ENCODE measurements around the gene FAM234A.
A peak's percentile ranks its signal among the peaks of the same experiment; 100 is the strongest.

The FAM234A gene

GRCh38 chr16:245105-245504 is 10.5 kb downstream of the FAM234A start:
- H3K4me3 ChIP-seq (ENCODE audit: control insufficient read depth in 1 of 7, extremely low read depth in 1 of 7, insufficient read depth in 4 of 7, low read depth in 2 of 7, low read length in 6 of 7): no peak overlapping the region
- CTCF ChIA-PET: interaction anchor here (1.0 kb wide), 1 partner anchor 8 kb away, joined by 3 read pairs; no protein-coding TSS in a partner anchor
- POLR2A ChIA-PET: no interaction called here

DNA sequence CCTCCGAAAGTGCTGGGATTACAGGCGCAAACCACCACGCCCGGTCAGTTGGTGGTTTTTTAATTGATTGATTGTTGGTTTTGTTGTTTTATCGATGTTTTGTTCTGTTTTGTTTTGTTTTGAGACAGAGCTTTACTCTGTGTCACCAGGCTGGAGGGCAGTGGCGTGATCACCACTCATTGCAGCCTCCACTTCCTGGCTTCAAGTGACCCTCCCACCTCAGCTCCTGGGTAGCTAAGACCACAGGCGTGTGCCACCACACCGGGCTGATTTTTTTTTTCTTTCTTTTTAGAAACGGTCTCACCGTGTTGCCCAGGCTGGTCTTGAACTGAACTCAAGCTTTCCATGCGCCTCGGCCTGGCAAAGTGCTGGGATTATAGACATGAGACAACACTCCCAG is 12.4 kb downstream of the FAM234A start:
- no peaks in the 10 kb centered on the region for H3K27me3 ChIP-seq (replicated peaks in 2 of 5; ENCODE audit: control insufficient read depth in 4 of 5, insufficient read depth in 5 of 5, low read length in 4 of 5)
- no peaks in the 10 kb centered on the region for H3K9me3 ChIP-seq (ENCODE audit: control extremely low read depth in 1 of 5, control insufficient read depth in 4 of 5, insufficient read depth in 2 of 5, low read depth in 1 of 5, low read length in 4 of 5)
- peaks cover 0 to 15% (median 6%) of the 10 kb centered on the region in 4 experiments for H3K4me1 ChIP-seq (ENCODE audit: control extremely low read depth in 1 of 4, control insufficient read depth in 4 of 4, insufficient read depth in 4 of 4, low read length in 3 of 4)
- POLR2A ChIA-PET: interaction anchor here (0.6 kb wide), 1 partner anchor 332 kb away, joined by 4 read pairs; no protein-coding TSS in a partner anchor
- H3K27ac ChIP-seq (ENCODE audit: insufficient read depth in 1 of 2, low read depth in 1 of 2, low read length in 2 of 2, poor library complexity in 1 of 2, severe bottlenecking in 2 of 2): no peak overlapping the region
- peaks cover 0 to 13% (median 5%) of the 10 kb centered on the region in 4 experiments for H3K36me3 ChIP-seq (ENCODE audit: control insufficient read depth in 4 of 4, insufficient read depth in 4 of 4, low read length in 3 of 4)
- 96% methylated on average over 9 of the region's 12 CpGs for WGBS (ENCODE audit: insufficient coverage)
- CTCF ChIA-PET: interaction anchor here (0.6 to 1.3 kb wide), 3 partner anchors 12 to 314 kb away, joined by 3 to 7 read pairs (median 3); no protein-coding TSS in a partner anchor
- no peak for DNase-seq
- no peak overlapping the region for H3K4me3 ChIP-seq (ENCODE audit: control insufficient read depth in 1 of 7, extremely low read depth in 1 of 7, insufficient read depth in 4 of 7, low read depth in 2 of 7, low read length in 6 of 7)

More at GRCh38 chr16:245105-245504, 10.5 kb downstream of the FAM234A start:
- no peak overlapping the region for H3K27ac ChIP-seq (ENCODE audit: insufficient read depth in 1 of 2, low read depth in 1 of 2, low read length in 2 of 2, poor library complexity in 1 of 2, severe bottlenecking in 2 of 2)
- no peak for DNase-seq
- no peaks in the 10 kb centered on the region for H3K9me3 ChIP-seq (ENCODE audit: control extremely low read depth in 1 of 5, control insufficient read depth in 4 of 5, insufficient read depth in 2 of 5, low read depth in 1 of 5, low read length in 4 of 5)
- no peaks in the 10 kb centered on the region for H3K27me3 ChIP-seq (replicated peaks in 2 of 5; ENCODE audit: control insufficient read depth in 4 of 5, insufficient read depth in 5 of 5, low read length in 4 of 5)
- H3K4me1 ChIP-seq (ENCODE audit: control extremely low read depth in 1 of 4, control insufficient read depth in 4 of 4, insufficient read depth in 4 of 4, low read length in 3 of 4): peaks cover 2 to 12% (median 9%) of the 10 kb centered on the region in 4 experiments
- WGBS (ENCODE audit: insufficient coverage): 96% methylated on average over 8 of the region's 9 CpGs
- H3K36me3 ChIP-seq (ENCODE audit: control insufficient read depth in 4 of 4, insufficient read depth in 4 of 4, low read length in 3 of 4): peaks cover 2 to 7% (median 5%) of the 10 kb centered on the region in 4 experiments

DNA sequence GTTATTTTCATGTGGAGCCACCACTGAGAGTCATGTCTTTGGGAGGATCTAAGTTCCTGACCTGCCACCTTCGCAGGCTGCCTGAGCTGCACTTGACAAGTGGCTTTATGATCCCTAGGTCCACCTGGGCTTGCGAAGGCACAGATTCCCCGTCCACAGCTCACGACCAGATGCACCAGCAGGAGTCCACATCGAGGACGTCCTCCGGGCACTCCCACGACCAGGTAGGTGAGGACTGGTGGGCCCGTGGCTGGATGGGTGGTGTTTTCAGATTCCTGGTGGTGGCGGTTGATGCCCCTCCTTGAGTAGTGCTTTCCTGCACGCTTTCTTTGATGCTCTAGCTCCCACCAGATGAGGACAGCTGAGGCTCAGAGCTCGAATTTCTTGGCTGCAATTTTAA is 14.8 kb downstream of the FAM234A start:
- peaks cover 0 to 14% (median 8%) of the 10 kb centered on the region in 4 experiments for H3K36me3 ChIP-seq (ENCODE audit: control insufficient read depth in 4 of 4, insufficient read depth in 4 of 4, low read length in 3 of 4)

DNA sequence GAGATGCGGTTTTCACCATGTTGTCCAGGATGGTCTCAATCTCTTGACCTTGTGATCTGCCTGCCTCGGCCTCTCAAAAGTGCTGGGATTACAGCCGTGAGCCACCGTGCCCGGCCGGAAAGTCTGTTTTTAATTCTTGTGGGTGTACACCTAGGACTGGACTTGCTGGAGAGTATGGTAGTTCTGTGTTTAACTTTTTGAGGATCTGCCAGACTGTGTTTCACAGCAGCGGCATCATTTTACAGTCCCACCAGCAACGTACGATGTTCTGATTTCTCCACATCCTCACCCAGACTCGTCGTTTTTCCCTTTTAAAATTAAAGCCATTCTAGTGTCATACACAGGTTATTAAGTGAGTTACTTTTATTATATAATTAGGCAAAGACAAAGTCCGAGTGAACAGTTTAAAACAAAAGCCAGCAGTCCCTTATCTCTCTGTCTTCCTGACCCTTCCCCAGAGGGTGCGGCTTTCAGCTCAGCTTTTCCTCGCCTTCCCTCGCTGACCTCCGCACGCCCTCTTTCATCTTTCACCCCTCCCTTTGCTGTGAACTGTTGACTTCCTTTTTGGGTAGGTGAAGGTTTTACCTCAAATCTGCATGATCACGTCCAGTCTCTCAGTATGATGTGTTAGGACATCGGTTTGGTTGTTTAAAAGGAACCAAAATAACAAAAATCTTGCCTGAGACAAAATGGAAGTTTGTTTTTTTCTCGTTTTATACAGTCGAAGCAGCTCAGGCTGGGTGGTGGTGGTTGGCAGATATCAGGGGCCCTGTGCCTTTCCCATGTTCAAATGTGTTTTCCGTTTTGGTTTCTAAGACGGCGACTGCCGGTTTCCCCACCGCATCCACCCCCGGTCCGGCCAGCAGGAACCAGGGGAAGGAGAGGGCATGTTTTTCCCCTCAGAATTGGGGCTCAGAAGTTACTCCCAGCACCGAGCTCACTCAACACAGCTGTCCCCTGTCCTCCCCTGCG is 18.0 kb downstream of the FAM234A start:
- Histone ChIP-seq H3K9me3 (ENCODE audit: control extremely low read depth in 1 of 5, control insufficient read depth in 4 of 5, insufficient read depth in 2 of 5, low read depth in 1 of 5, low read length in 4 of 5) (no peaks in the 10 kb centered on the region), H3K4me1 (ENCODE audit: control extremely low read depth in 1 of 4, control insufficient read depth in 4 of 4, insufficient read depth in 4 of 4, low read length in 3 of 4) (peaks cover 0 to 26% (median 19%) of the 10 kb centered on the region in 4 experiments), H3K27me3 (replicated peaks in 2 of 5; ENCODE audit: control insufficient read depth in 4 of 5, insufficient read depth in 5 of 5, low read length in 4 of 5) (no peaks in the 10 kb centered on the region), H3K36me3 (ENCODE audit: control insufficient read depth in 4 of 4, insufficient read depth in 4 of 4, low read length in 3 of 4) (peaks cover 0 to 37% (median 15%) of the 10 kb centered on the region in 4 experiments), H3K27ac (ENCODE audit: insufficient read depth in 1 of 2, low read depth in 1 of 2, low read length in 2 of 2, poor library complexity in 1 of 2, severe bottlenecking in 2 of 2) (peak overlapping the region; percentile 79 to 80), H3K4me3 (ENCODE audit: control insufficient read depth in 1 of 7, extremely low read depth in 1 of 7, insufficient read depth in 4 of 7, low read depth in 2 of 7, low read length in 6 of 7) (peak overlapping the region in 6 of 7 experiments; percentile 23 to 77 (median 60))
- POLR2A ChIA-PET: interaction anchor here (0.5 to 1.0 kb wide), 2 partner anchors 17 to 1375 kb away, joined by 3 read pairs; no protein-coding TSS in a partner anchor
- DNase-seq: peak; percentile 36 to 82 (median 73)
- CTCF ChIA-PET: interaction anchor here (0.8 to 3.4 kb wide), 4 partner anchors 8 to 146 kb away, joined by 3 to 13 read pairs (median 4); partner anchors contain the start of gene FAM234A
- 23% methylated on average over 18 of the region's 30 CpGs for WGBS (ENCODE audit: insufficient coverage)

More for the DNA sequence above, 14.8 kb downstream of the FAM234A start:
- Histone ChIP-seq H3K4me1 (ENCODE audit: control extremely low read depth in 1 of 4, control insufficient read depth in 4 of 4, insufficient read depth in 4 of 4, low read length in 3 of 4) (peaks cover 0 to 28% (median 22%) of the 10 kb centered on the region in 4 experiments), H3K9me3 (ENCODE audit: control extremely low read depth in 1 of 5, control insufficient read depth in 4 of 5, insufficient read depth in 2 of 5, low read depth in 1 of 5, low read length in 4 of 5) (no peaks in the 10 kb centered on the region), H3K27ac (ENCODE audit: insufficient read depth in 1 of 2, low read depth in 1 of 2, low read length in 2 of 2, poor library complexity in 1 of 2, severe bottlenecking in 2 of 2) (no peak overlapping the region), H3K4me3 (ENCODE audit: control insufficient read depth in 1 of 7, extremely low read depth in 1 of 7, insufficient read depth in 4 of 7, low read depth in 2 of 7, low read length in 6 of 7) (no peak overlapping the region), H3K27me3 (replicated peaks in 2 of 5; ENCODE audit: control insufficient read depth in 4 of 5, insufficient read depth in 5 of 5, low read length in 4 of 5) (no peaks in the 10 kb centered on the region)
- ChIA-PET CTCF (interaction anchor here (2.5 kb wide), 1 partner anchor 14 kb away, joined by 7 read pairs; the partner anchor contains the start of gene FAM234A), POLR2A (interaction anchor here (0.7 kb wide), 2 partner anchors 15 to 238 kb away, joined by 3 read pairs; partner anchors contain the start of gene FAM234A)
- no peak for DNase-seq
- 98% methylated on average over 11 of the region's 12 CpGs for WGBS (ENCODE audit: insufficient coverage)

DNA sequence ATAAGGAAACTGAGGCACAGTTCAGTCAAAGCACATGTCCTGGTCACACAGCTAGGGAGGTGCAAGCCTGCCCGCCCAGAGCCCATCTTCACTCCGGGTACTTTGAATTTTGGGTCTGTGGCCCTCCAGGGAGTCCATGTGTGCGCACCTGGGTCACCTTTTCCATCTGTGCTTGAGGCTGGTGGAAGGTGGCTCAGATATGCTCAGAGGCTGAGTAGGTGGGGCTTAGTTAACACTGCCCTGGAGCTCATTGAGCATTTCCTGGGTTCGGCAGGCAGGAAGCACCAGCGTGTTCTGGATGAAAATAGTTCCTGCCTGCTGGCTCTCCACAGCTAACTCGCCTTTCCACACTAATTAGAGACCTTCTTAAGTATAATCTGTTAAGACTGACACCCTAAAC is 19.2 kb downstream of the FAM234A start:
- Histone ChIP-seq H3K4me1 (ENCODE audit: control extremely low read depth in 1 of 4, control insufficient read depth in 4 of 4, insufficient read depth in 4 of 4, low read length in 3 of 4) (peaks cover 0 to 26% (median 19%) of the 10 kb centered on the region in 4 experiments), H3K27me3 (replicated peaks in 2 of 5; ENCODE audit: control insufficient read depth in 4 of 5, insufficient read depth in 5 of 5, low read length in 4 of 5) (no peaks in the 10 kb centered on the region), H3K27ac (ENCODE audit: insufficient read depth in 1 of 2, low read depth in 1 of 2, low read length in 2 of 2, poor library complexity in 1 of 2, severe bottlenecking in 2 of 2) (no peak overlapping the region), H3K4me3 (ENCODE audit: control insufficient read depth in 1 of 7, extremely low read depth in 1 of 7, insufficient read depth in 4 of 7, low read depth in 2 of 7, low read length in 6 of 7) (no peak overlapping the region), H3K36me3 (ENCODE audit: control insufficient read depth in 4 of 4, insufficient read depth in 4 of 4, low read length in 3 of 4) (peaks cover 0 to 37% (median 15%) of the 10 kb centered on the region in 4 experiments), H3K9me3 (ENCODE audit: control extremely low read depth in 1 of 5, control insufficient read depth in 4 of 5, insufficient read depth in 2 of 5, low read depth in 1 of 5, low read length in 4 of 5) (no peaks in the 10 kb centered on the region)
- DNase-seq: peak in 1 of 3 donors; percentile 33
- WGBS (ENCODE audit: insufficient coverage): 63% methylated on average over 5 of the region's 6 CpGs
- ChIA-PET POLR2A (interaction anchor here (0.5 to 1.1 kb wide), 2 partner anchors 19 to 28 kb away, joined by 3 read pairs; partner anchors contain the start of gene FAM234A), CTCF (interaction anchor here (1.0 to 3.4 kb wide), 3 partner anchors 10 to 19 kb away, joined by 3 to 13 read pairs (median 4); partner anchors contain the start of gene FAM234A)

GRCh38 chr16:254461-254860 is 19.8 kb downstream of the FAM234A start:
- no peak for DNase-seq
- CTCF ChIA-PET: interaction anchor here (1.0 to 3.4 kb wide), 3 partner anchors 9 to 20 kb away, joined by 3 to 13 read pairs (median 3); partner anchors contain the start of gene FAM234A
- POLR2A ChIA-PET: interaction anchor here (0.5 to 1.1 kb wide), 2 partner anchors 20 to 29 kb away, joined by 3 read pairs; partner anchors contain the start of gene FAM234A
- 98% methylated on average over 25 of the region's 25 CpGs for WGBS (ENCODE audit: insufficient coverage)
- H3K9me3 ChIP-seq (ENCODE audit: control extremely low read depth in 1 of 5, control insufficient read depth in 4 of 5, insufficient read depth in 2 of 5, low read depth in 1 of 5, low read length in 4 of 5): no peaks in the 10 kb centered on the region
- no peaks in the 10 kb centered on the region for H3K27me3 ChIP-seq (replicated peaks in 2 of 5; ENCODE audit: control insufficient read depth in 4 of 5, insufficient read depth in 5 of 5, low read length in 4 of 5)
- H3K36me3 ChIP-seq (ENCODE audit: control insufficient read depth in 4 of 4, insufficient read depth in 4 of 4, low read length in 3 of 4): peaks cover 0 to 38% (median 12%) of the 10 kb centered on the region in 4 experiments
- H3K4me3 ChIP-seq (ENCODE audit: control insufficient read depth in 1 of 7, extremely low read depth in 1 of 7, insufficient read depth in 4 of 7, low read depth in 2 of 7, low read length in 6 of 7): no peak overlapping the region
- H3K4me1 ChIP-seq (ENCODE audit: control extremely low read depth in 1 of 4, control insufficient read depth in 4 of 4, insufficient read depth in 4 of 4, low read length in 3 of 4): peaks cover 0 to 30% (median 20%) of the 10 kb centered on the region in 4 experiments
- no peak overlapping the region for H3K27ac ChIP-seq (ENCODE audit: insufficient read depth in 1 of 2, low read depth in 1 of 2, low read length in 2 of 2, poor library complexity in 1 of 2, severe bottlenecking in 2 of 2)
